Endothelial cell (in vitro differentiated cells): ENCODE measurements around the gene PDE10A. TPM values are rescaled to one million over a fixed set of nuclear protein-coding genes. Genes with fewer than 3 reads are reported as not detected.
"Not testable (repeated sequence)": the region's sequence is repeated elsewhere in the genome, so short reads cannot be mapped to it uniquely, and the experiment has no call there.

ENCODE experiments used
- DNase-seq: peaks from one replicate; pipeline ENCODE4 v3.0.0; 2021; ENCODE audit warnings: low spot score
- H3K27ac Mint-ChIP-seq: one replicate; pipeline ENCODE4 v1.8.0; 2021; ENCODE audit warnings: mixed read lengths, inconsistent platforms; ENCODE audit not compliant: unreplicated experiment
- H3K27me3 Mint-ChIP-seq: one replicate; pipeline ENCODE4 v1.8.0; 2021; ENCODE audit warnings: mild to moderate bottlenecking, moderate library complexity, mixed read lengths, inconsistent platforms; ENCODE audit not compliant: unreplicated experiment
- H3K36me3 Mint-ChIP-seq: one replicate; pipeline ENCODE4 v1.8.0; 2021; ENCODE audit warnings: mild to moderate bottlenecking, low read depth, mixed read lengths, inconsistent platforms; ENCODE audit not compliant: unreplicated experiment
- H3K4me1 Mint-ChIP-seq: one replicate; pipeline ENCODE4 v1.8.0; 2021; ENCODE audit warnings: mild to moderate bottlenecking, mixed read lengths, inconsistent platforms; ENCODE audit not compliant: unreplicated experiment
- H3K4me3 Mint-ChIP-seq: one replicate; pipeline ENCODE4 v1.8.0; 2021; ENCODE audit warnings: mild to moderate bottlenecking, mixed read lengths, inconsistent platforms; ENCODE audit not compliant: unreplicated experiment
- H3K9me3 Mint-ChIP-seq: one replicate; pipeline ENCODE4 v1.8.0; 2021; ENCODE audit warnings: mixed read lengths, inconsistent platforms; ENCODE audit not compliant: unreplicated experiment
- total RNA-seq: library from RNA; stranded (reverse); fragmentation: NEBNext Ultra II Directional; extraction: Animal tissue kit (Norgen Biotek cat#: 25700); gene quantifications from one replicate; pipeline ENCODE4 v1.2.1, GENCODE V29; 2021; ENCODE audit not compliant: unreplicated experiment
- TF ChIP-seq, protein P1 (sequence below): fragments of 200-600 bp; sonication (generic); IDR thresholded peaks from one replicate; pipeline ENCODE4 v1.5.0; 2021; ENCODE audit warnings: antibody characterized with exemption; ENCODE audit not compliant: unreplicated experiment

Gene PDE10A
- total RNA-seq, 1 donor from 2014 or later, result 11.5 TPM

GRCh38 chr6:165556116-165556843 is 106.8 kb downstream of the PDE10A start:
- Mint-ChIP-seq H3K9me3 (no peaks in the 10 kb centered on the region), H3K4me1 (peaks cover 6% of the 10 kb centered on the region), H3K4me3 (no peak overlapping the region), H3K27ac (no peak overlapping the region), H3K36me3 (peaks cover 8% of the 10 kb centered on the region), H3K27me3 (peaks cover 1% of the 10 kb centered on the region)
- no peak for DNase-seq
- TF ChIP-seq, protein P1, sequence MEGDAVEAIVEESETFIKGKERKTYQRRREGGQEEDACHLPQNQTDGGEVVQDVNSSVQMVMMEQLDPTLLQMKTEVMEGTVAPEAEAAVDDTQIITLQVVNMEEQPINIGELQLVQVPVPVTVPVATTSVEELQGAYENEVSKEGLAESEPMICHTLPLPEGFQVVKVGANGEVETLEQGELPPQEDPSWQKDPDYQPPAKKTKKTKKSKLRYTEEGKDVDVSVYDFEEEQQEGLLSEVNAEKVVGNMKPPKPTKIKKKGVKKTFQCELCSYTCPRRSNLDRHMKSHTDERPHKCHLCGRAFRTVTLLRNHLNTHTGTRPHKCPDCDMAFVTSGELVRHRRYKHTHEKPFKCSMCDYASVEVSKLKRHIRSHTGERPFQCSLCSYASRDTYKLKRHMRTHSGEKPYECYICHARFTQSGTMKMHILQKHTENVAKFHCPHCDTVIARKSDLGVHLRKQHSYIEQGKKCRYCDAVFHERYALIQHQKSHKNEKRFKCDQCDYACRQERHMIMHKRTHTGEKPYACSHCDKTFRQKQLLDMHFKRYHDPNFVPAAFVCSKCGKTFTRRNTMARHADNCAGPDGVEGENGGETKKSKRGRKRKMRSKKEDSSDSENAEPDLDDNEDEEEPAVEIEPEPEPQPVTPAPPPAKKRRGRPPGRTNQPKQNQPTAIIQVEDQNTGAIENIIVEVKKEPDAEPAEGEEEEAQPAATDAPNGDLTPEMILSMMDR, result no peak

DNA sequence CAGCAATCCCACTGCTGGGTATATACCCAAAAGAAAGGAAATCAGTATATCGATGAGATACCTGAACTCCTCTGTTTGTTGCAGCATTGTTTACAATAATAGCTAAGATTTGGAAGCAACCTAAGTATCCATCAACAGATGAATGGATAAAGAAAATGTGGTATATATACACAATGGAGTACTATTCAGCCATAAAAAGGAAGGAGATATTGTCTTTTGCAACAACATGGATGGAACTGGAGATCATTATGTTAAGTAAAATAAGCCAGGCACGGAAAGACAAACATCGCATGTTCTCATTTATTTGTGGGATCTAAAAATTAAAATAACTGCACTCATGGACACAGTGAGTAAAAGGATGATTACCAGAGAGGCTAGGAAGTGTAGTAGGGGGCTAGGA is 108.4 kb downstream of the PDE10A start:
- not testable (repeated sequence) for H3K4me3 Mint-ChIP-seq, H3K4me1 Mint-ChIP-seq, H3K27me3 Mint-ChIP-seq, H3K36me3 Mint-ChIP-seq, H3K27ac Mint-ChIP-seq, H3K9me3 Mint-ChIP-seq, DNase-seq

DNA sequence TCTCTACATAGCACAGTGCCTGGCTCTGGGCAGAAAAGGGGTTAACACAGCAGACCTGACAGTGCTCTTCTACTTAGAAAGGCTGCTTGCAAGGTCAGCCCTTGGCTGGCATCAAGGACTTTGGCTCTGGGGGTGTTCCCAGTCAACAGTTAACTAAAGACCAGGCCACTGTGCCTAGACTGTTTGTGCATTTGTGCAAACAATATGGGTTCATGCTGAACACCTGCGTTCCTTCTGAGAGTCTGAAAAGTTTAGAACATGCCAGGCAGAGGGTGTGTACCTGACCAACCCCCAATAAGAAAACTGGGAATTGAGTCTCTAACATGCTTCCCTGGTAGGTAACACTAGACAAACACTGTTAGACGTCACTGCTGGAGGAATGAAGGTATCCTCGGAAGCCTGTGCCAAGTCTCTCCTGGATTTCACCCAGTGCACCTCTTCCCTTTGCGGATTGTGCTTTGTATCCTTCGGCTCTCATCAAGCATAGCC is 110.7 kb downstream of the PDE10A start:
- TF ChIP-seq, protein P1, result no peak
- no peak overlapping the region for H3K27ac Mint-ChIP-seq
- H3K4me3 Mint-ChIP-seq, result no peak overlapping the region
- H3K9me3 Mint-ChIP-seq, result no peaks in the 10 kb centered on the region
- peaks cover 1% of the 10 kb centered on the region for H3K27me3 Mint-ChIP-seq
- peaks cover 6% of the 10 kb centered on the region for H3K4me1 Mint-ChIP-seq
- no peaks in the 10 kb centered on the region for H3K36me3 Mint-ChIP-seq
- DNase-seq, result no peak

DNA sequence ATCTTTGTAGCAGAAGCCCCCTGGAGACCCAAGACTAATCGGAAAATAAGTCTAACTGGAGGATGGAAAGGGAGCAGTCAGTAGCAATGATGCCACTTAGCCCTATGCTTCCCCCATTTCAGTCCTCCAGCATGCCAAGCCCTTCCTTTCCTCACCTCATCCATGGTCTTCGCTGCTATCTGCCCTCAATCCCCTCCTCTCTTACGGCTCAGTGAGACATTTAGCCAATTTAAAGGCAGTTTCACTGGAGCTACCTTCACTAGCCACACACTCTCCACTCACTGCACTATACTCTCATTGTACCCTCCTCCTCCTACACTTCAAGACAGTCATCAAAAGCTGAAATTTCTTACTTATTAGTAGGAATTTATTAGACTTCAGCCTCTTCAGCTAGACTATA is 111.2 kb downstream of the PDE10A start:
- Mint-ChIP-seq H3K9me3 (no peaks in the 10 kb centered on the region), H3K36me3 (no peaks in the 10 kb centered on the region), H3K27ac (no peak overlapping the region), H3K27me3 (peaks cover 1% of the 10 kb centered on the region), H3K4me1 (peaks cover 6% of the 10 kb centered on the region), H3K4me3 (no peak overlapping the region)
- no peak for DNase-seq
- TF ChIP-seq, protein P1, result no peak

GRCh38 chr6:165548450-165548849 is 114.6 kb downstream of the PDE10A start:
- Mint-ChIP-seq H3K36me3 (no peaks in the 10 kb centered on the region), H3K27ac (no peak overlapping the region), H3K4me1 (peaks cover 2% of the 10 kb centered on the region), H3K4me3 (no peak overlapping the region), H3K27me3 (peaks cover 1% of the 10 kb centered on the region), H3K9me3 (no peaks in the 10 kb centered on the region)
- TF ChIP-seq, protein P1, result no peak
- DNase-seq, result no peak
